ENCODE results near the gene SAV1.
A peak's percentile ranks its signal among the peaks of the same experiment; 100 is the strongest.
"Not testable (repeated sequence)": the region's sequence is repeated elsewhere in the genome, so short reads cannot be mapped to it uniquely, and the experiment has no call there.

SAV1 gene

GRCh38 chr14:50670866-50671256 lies 2.8 kb upstream of the SAV1 start:
- no peak for TF ChIP-seq CTCF (conservative IDR thresholded peaks at IDR 0.05)
- no peak overlapping the region for H3K27ac ChIP-seq

- TF ChIP-seq CTCF (conservative IDR thresholded peaks at IDR 0.05): no peak
- no peak overlapping the region for H3K27ac ChIP-seq
Observed at GRCh38 chr14:50670196-50670865, 2.2 kb upstream of the SAV1 start.

GRCh38 chr14:50669441-50669986 lies 1.4 kb upstream of the SAV1 start:
- no peak overlapping the region for H3K27ac ChIP-seq
- TF ChIP-seq CTCF (conservative IDR thresholded peaks at IDR 0.05): no peak

- no peak for TF ChIP-seq CTCF (conservative IDR thresholded peaks at IDR 0.05)
- peak overlapping the region; percentile 93 for H3K27ac ChIP-seq
Observed at GRCh38 chr14:50668826-50669143, 679 bp upstream of the SAV1 start.

- peak overlapping the region; percentile 93 for H3K27ac ChIP-seq
- TF ChIP-seq CTCF (conservative IDR thresholded peaks at IDR 0.05): peak; percentile 15
Observed at GRCh38 chr14:50667684-50667995, 466 bp downstream of the SAV1 start.

GRCh38 chr14:50666772-50667683 lies 1.1 kb downstream of the SAV1 start:
- TF ChIP-seq CTCF (conservative IDR thresholded peaks at IDR 0.05): no peak
- H3K27ac ChIP-seq: peak overlapping the region; percentile 93

- H3K27ac ChIP-seq: not testable (repeated sequence)
Observed at GRCh38 chr14:50665300-50665699, 2.8 kb downstream of the SAV1 start.

GRCh38 chr14:50664579-50664978 lies 3.5 kb downstream of the SAV1 start:
- not testable (repeated sequence) for H3K27ac ChIP-seq
